WTC11 (cell line): Measurements from ENCODE around the gene CLMP. TPM values are rescaled to one million over a fixed set of nuclear protein-coding genes. Genes with fewer than 3 reads are reported as not detected.

Source experiments
- ATAC-seq: fragments of 200-7000 bp; cut with Tn5 transposase; 2 replicates; pipeline ENCODE4 v1.10.0; 2021; ENCODE audit warnings: mild to moderate bottlenecking, moderate library complexity
- CTCF ChIA-PET: fragments of 300-600 bp; sonication (Branson Sonifier 250); formaldehyde crosslinking; loops from one replicate; lab custom pipeline; 2021; ENCODE audit warnings: antibody characterized with exemption; lab: Charles Lee
- POLR2A ChIA-PET: fragments of 350-600 bp; sonication (Branson Sonifier 250); formaldehyde crosslinking; loops from one replicate; lab custom pipeline; 2021; ENCODE audit warnings: antibody characterized with exemption; lab: Charles Lee
- DNase-seq: peaks from one replicate; pipeline ENCODE4 v3.0.0; 2021; ENCODE audit warnings: low spot score
- H3K27ac Mint-ChIP-seq: 2 replicates; pipeline ENCODE4 v1.8.0; 2021; ENCODE audit warnings: mixed read lengths
- H3K27me3 Mint-ChIP-seq: 2 replicates; pipeline ENCODE4 v1.8.0; 2021; ENCODE audit warnings: low read depth, mild to moderate bottlenecking, moderate library complexity, mixed read lengths
- H3K36me3 Mint-ChIP-seq: 2 replicates; pipeline ENCODE4 v1.8.0; 2021; ENCODE audit warnings: mixed read lengths
- H3K4me1 Mint-ChIP-seq: 2 replicates; pipeline ENCODE4 v1.8.0; 2022; ENCODE audit warnings: mixed read lengths
- H3K4me3 Mint-ChIP-seq: 2 replicates; pipeline ENCODE4 v1.8.0; 2021; ENCODE audit warnings: mild to moderate bottlenecking, moderate library complexity, mixed read lengths
- H3K9me3 Mint-ChIP-seq: 2 replicates; pipeline ENCODE4 v1.8.0; 2021; ENCODE audit warnings: mixed read lengths
- CREM ChIP-seq: sonication (generic); formaldehyde crosslinking; IDR thresholded peaks from 2 replicates; pipeline ENCODE4 v1.8.1; 2022; ENCODE audit warnings: mild to moderate bottlenecking, missing genetic modification reagents, moderate library complexity
- EMX1 ChIP-seq: fragments of 250-450 bp; sonication (Bioruptor Pico); IDR thresholded peaks from 2 replicates; pipeline ENCODE4 v1.8.0; 2021; ENCODE audit warnings: mild to moderate bottlenecking
- ESRRA ChIP-seq: sonication (generic); formaldehyde crosslinking; IDR thresholded peaks from 2 replicates; pipeline ENCODE4 v1.8.1; 2022; ENCODE audit warnings: mild to moderate bottlenecking, missing genetic modification reagents, borderline replicate concordance
- FOXK1 ChIP-seq: sonication (generic); formaldehyde crosslinking; IDR thresholded peaks from 2 replicates; pipeline ENCODE4 v1.8.0; 2022; ENCODE audit warnings: mild to moderate bottlenecking, moderate library complexity, missing genetic modification reagents
- FOXP1 ChIP-seq: sonication (generic); formaldehyde crosslinking; IDR thresholded peaks from 2 replicates; pipeline ENCODE4 v1.8.0; 2022; ENCODE audit warnings: missing genetic modification reagents, mild to moderate bottlenecking, moderate library complexity, borderline replicate concordance
- IRF2 ChIP-seq: sonication (generic); formaldehyde crosslinking; IDR thresholded peaks from 2 replicates; pipeline ENCODE4 v1.8.0; 2022; ENCODE audit warnings: low read depth, missing genetic modification reagents, borderline replicate concordance
- MYBL2 ChIP-seq: sonication (generic); formaldehyde crosslinking; IDR thresholded peaks from 2 replicates; pipeline ENCODE4 v1.8.1; 2023; ENCODE audit warnings: mild to moderate bottlenecking, moderate library complexity, missing genetic modification reagents
- NFE2L1 ChIP-seq: sonication (generic); formaldehyde crosslinking; IDR thresholded peaks from 2 replicates; pipeline ENCODE4 v1.8.1; 2023; ENCODE audit warnings: missing genetic modification reagents
- NFYB ChIP-seq: sonication (generic); formaldehyde crosslinking; conservative IDR thresholded peaks from 2 replicates; pipeline ENCODE4 v1.8.0; 2022; ENCODE audit warnings: low read depth, missing genetic modification reagents
- NR1H2 ChIP-seq: sonication (generic); formaldehyde crosslinking; IDR thresholded peaks from 2 replicates; pipeline ENCODE4 v1.9.0; 2021; ENCODE audit warnings: mild to moderate bottlenecking, moderate library complexity, missing genetic modification reagents
- RELA ChIP-seq: sonication (generic); formaldehyde crosslinking; IDR thresholded peaks from 2 replicates; pipeline ENCODE4 v1.8.1; 2022; ENCODE audit warnings: missing genetic modification reagents, mild to moderate bottlenecking, borderline replicate concordance
- SMAD3 ChIP-seq: sonication (generic); formaldehyde crosslinking; IDR thresholded peaks from 2 replicates; pipeline ENCODE4 v1.8.0; 2022; ENCODE audit warnings: missing genetic modification reagents, mild to moderate bottlenecking, borderline replicate concordance
- SP1 ChIP-seq: sonication (generic); formaldehyde crosslinking; conservative IDR thresholded peaks from 2 replicates; pipeline ENCODE4 v1.8.1; 2022; ENCODE audit warnings: missing genetic modification reagents
- ZNF671 ChIP-seq: fragments of 250-450 bp; sonication (Bioruptor Pico); IDR thresholded peaks from 2 replicates; pipeline ENCODE4 v1.8.0; 2021; ENCODE audit warnings: mild to moderate bottlenecking
- total RNA-seq: library from RNA; stranded (reverse); gene quantifications from 3 replicates; pipeline ENCODE4 v1.2.3, GENCODE V29; 2021
- TF ChIP-seq, protein P1 (sequence below): sonication (generic); formaldehyde crosslinking; IDR thresholded peaks from 2 replicates; pipeline ENCODE4 v1.8.1; 2022; ENCODE audit warnings: low read depth, missing genetic modification reagents, borderline replicate concordance
- TF ChIP-seq, protein P2 (sequence below): sonication (generic); formaldehyde crosslinking; IDR thresholded peaks from 2 replicates; pipeline ENCODE4 v1.8.1; 2022; ENCODE audit warnings: mild to moderate bottlenecking, moderate library complexity, missing genetic modification reagents
- TF ChIP-seq, protein P3 (sequence below): sonication (generic); formaldehyde crosslinking; IDR thresholded peaks from 2 replicates; pipeline ENCODE4 v1.8.0; 2023; ENCODE audit warnings: mild to moderate bottlenecking, missing genetic modification reagents
- TF ChIP-seq, protein P4 (sequence below): sonication (generic); formaldehyde crosslinking; conservative IDR thresholded peaks from 2 replicates; pipeline ENCODE4 v1.8.1; 2022; ENCODE audit warnings: mild to moderate bottlenecking, missing genetic modification reagents
- TF ChIP-seq, protein P5 (sequence below): sonication (generic); formaldehyde crosslinking; IDR thresholded peaks from 2 replicates; pipeline ENCODE4 v1.8.1; 2022; ENCODE audit warnings: low read depth, mild to moderate bottlenecking, moderate library complexity, missing genetic modification reagents, borderline replicate concordance
- TF ChIP-seq, protein P6 (sequence below): sonication (generic); formaldehyde crosslinking; IDR thresholded peaks from 2 replicates; pipeline ENCODE4 v1.8.0; 2023; ENCODE audit warnings: missing genetic modification reagents

The CLMP gene
- total RNA-seq, 1 experiment from 2014 or later, result 20.0 TPM

DNA sequence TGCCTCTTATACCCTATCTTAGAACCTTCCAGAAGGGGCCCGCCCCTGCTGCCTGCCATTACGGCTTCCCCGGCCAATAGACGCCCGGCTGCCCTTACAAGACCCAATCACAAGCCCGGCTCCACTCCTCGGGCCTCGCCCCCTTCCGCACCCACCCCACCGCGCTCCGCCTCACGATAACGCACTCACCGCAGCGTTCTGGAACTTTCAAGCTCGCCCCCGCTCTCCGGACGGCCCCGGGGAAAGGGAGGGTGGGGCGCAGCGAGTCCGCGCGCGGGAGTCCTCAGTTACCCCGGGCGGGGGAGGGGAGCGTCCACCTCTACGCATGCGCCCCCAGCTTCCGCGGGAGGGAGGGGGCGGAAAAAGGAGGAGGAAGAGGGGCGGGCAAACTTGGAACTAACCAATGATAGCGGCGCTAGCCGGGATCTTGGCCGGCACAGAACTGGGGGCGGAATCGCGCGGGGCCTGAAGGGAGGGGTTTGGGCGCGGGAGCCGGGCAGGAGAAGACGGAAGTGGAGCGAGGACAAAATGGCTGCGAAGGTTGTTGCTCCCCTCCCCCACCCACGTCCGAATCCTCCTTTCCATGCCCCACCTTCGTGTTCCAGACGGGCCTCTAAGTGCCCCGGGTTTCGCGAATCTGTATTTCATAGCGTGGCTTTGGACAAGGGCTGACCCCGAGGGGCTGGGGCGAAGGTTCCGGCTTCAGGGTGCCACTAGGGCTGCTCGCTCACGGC, 132.7 kb downstream of the CLMP start:
- ChIA-PET CTCF (interaction anchor here (0.6 to 2.4 kb wide), 8 partner anchors 9 to 423 kb away, joined by 3 to 27 read pairs (median 4); no protein-coding TSS in a partner anchor), POLR2A (interaction anchor here (0.5 to 1.3 kb wide), 14 partner anchors 8 to 487 kb away, joined by 3 to 6 read pairs (median 3); partner anchors contain the start of gene CLMP)
- DNase-seq (peak; percentile 97), ATAC-seq (peak; percentile 91)
- peak overlapping the region; percentile 96 for H3K4me3 Mint-ChIP-seq
- no peak for TF ChIP-seq ESRRA (CRISPR knock-in tag)
- peak; percentile 45; the same call in 1 of the 2 replicates for TF ChIP-seq FOXP1 (CRISPR knock-in tag)
- TF ChIP-seq, protein P1, sequence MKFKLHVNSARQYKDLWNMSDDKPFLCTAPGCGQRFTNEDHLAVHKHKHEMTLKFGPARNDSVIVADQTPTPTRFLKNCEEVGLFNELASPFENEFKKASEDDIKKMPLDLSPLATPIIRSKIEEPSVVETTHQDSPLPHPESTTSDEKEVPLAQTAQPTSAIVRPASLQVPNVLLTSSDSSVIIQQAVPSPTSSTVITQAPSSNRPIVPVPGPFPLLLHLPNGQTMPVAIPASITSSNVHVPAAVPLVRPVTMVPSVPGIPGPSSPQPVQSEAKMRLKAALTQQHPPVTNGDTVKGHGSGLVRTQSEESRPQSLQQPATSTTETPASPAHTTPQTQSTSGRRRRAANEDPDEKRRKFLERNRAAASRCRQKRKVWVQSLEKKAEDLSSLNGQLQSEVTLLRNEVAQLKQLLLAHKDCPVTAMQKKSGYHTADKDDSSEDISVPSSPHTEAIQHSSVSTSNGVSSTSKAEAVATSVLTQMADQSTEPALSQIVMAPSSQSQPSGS (CRISPR knock-in tag), result no peak
- no peak for TF ChIP-seq IRF2 (CRISPR knock-in tag)
- peak; percentile 22; the same call in 1 of the 2 replicates for TF ChIP-seq FOXK1 (CRISPR knock-in tag)
- peak; percentile 67 for TF ChIP-seq NFYB (CRISPR knock-in tag)
- TF ChIP-seq SP1 (CRISPR knock-in tag), result peak; percentile 79
- peak; percentile 80 for TF ChIP-seq MYBL2 (CRISPR knock-in tag)
- no peak for TF ChIP-seq NR1H2 (CRISPR knock-in tag)
- TF ChIP-seq, protein P2, sequence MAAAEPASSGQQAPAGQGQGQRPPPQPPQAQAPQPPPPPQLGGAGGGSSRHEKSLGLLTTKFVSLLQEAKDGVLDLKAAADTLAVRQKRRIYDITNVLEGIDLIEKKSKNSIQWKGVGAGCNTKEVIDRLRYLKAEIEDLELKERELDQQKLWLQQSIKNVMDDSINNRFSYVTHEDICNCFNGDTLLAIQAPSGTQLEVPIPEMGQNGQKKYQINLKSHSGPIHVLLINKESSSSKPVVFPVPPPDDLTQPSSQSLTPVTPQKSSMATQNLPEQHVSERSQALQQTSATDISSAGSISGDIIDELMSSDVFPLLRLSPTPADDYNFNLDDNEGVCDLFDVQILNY, result peak; percentile 88
- TF ChIP-seq, protein P3, sequence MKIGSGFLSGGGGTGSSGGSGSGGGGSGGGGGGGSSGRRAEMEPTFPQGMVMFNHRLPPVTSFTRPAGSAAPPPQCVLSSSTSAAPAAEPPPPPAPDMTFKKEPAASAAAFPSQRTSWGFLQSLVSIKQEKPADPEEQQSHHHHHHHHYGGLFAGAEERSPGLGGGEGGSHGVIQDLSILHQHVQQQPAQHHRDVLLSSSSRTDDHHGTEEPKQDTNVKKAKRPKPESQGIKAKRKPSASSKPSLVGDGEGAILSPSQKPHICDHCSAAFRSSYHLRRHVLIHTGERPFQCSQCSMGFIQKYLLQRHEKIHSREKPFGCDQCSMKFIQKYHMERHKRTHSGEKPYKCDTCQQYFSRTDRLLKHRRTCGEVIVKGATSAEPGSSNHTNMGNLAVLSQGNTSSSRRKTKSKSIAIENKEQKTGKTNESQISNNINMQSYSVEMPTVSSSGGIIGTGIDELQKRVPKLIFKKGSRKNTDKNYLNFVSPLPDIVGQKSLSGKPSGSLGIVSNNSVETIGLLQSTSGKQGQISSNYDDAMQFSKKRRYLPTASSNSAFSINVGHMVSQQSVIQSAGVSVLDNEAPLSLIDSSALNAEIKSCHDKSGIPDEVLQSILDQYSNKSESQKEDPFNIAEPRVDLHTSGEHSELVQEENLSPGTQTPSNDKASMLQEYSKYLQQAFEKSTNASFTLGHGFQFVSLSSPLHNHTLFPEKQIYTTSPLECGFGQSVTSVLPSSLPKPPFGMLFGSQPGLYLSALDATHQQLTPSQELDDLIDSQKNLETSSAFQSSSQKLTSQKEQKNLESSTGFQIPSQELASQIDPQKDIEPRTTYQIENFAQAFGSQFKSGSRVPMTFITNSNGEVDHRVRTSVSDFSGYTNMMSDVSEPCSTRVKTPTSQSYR (CRISPR knock-in tag), result no peak
- TF ChIP-seq SMAD3 (CRISPR knock-in tag), result no peak
- TF ChIP-seq EMX1 (CRISPR knock-in tag), result no peak
- no peak for TF ChIP-seq RELA
- peak; percentile 82 for TF ChIP-seq NFE2L1
- no peak for TF ChIP-seq CREM (CRISPR knock-in tag)
- TF ChIP-seq, protein P4, sequence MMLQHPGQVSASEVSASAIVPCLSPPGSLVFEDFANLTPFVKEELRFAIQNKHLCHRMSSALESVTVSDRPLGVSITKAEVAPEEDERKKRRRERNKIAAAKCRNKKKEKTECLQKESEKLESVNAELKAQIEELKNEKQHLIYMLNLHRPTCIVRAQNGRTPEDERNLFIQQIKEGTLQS (CRISPR knock-in tag), result no peak
- TF ChIP-seq, protein P5, sequence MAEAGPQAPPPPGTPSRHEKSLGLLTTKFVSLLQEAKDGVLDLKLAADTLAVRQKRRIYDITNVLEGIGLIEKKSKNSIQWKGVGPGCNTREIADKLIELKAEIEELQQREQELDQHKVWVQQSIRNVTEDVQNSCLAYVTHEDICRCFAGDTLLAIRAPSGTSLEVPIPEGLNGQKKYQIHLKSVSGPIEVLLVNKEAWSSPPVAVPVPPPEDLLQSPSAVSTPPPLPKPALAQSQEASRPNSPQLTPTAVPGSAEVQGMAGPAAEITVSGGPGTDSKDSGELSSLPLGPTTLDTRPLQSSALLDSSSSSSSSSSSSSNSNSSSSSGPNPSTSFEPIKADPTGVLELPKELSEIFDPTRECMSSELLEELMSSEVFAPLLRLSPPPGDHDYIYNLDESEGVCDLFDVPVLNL (CRISPR knock-in tag), result peak; percentile 88
- TF ChIP-seq, protein P6, sequence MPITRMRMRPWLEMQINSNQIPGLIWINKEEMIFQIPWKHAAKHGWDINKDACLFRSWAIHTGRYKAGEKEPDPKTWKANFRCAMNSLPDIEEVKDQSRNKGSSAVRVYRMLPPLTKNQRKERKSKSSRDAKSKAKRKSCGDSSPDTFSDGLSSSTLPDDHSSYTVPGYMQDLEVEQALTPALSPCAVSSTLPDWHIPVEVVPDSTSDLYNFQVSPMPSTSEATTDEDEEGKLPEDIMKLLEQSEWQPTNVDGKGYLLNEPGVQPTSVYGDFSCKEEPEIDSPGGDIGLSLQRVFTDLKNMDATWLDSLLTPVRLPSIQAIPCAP, result no peak
- TF ChIP-seq ZNF671 (CRISPR knock-in tag), result no peak
- peaks cover 48% of the 10 kb centered on the region for H3K36me3 Mint-ChIP-seq
- no peaks in the 10 kb centered on the region for H3K9me3 Mint-ChIP-seq
- peak overlapping the region; percentile 91 for H3K27ac Mint-ChIP-seq
- H3K4me1 Mint-ChIP-seq, result peaks cover 57% of the 10 kb centered on the region
- no peaks in the 10 kb centered on the region for H3K27me3 Mint-ChIP-seq
